EL (cell line): ENCODE data around the gene RSBN1L.
A peak's percentile ranks its signal among the peaks of the same experiment; 100 is the strongest.

Source experiments
- DNase-seq: peaks from one replicate; pipeline ENCODE4 v3.0.0-alpha.2; 2016

RSBN1L gene

GRCh38 chr7:77811516-77812289 is 115.4 kb downstream of the RSBN1L start:
- DNase-seq, result peak; percentile 64

- DNase-seq, result peak; percentile 73
Measured at GRCh38 chr7:77812290-77812685, 116.0 kb downstream of the RSBN1L start.

- no peak for DNase-seq
Measured at GRCh38 chr7:77813180-77813579, 116.9 kb downstream of the RSBN1L start.

GRCh38 chr7:77819021-77819420 is 122.8 kb downstream of the RSBN1L start:
- DNase-seq, result no peak

GRCh38 chr7:77820967-77821366 is 124.7 kb downstream of the RSBN1L start:
- no peak for DNase-seq

GRCh38 chr7:77822269-77822668 is 126.0 kb downstream of the RSBN1L start:
- no peak for DNase-seq

GRCh38 chr7:77823787-77824186 is 127.5 kb downstream of the RSBN1L start:
- DNase-seq, result no peak

GRCh38 chr7:77824636-77825035 is 128.4 kb downstream of the RSBN1L start:
- no peak for DNase-seq

- DNase-seq, result no peak
Measured at GRCh38 chr7:77825131-77825530, 128.9 kb downstream of the RSBN1L start.

GRCh38 chr7:77826300-77826699 is 130.0 kb downstream of the RSBN1L start:
- DNase-seq, result no peak

GRCh38 chr7:77827999-77828398 is 131.7 kb downstream of the RSBN1L start:
- no peak for DNase-seq

GRCh38 chr7:77830649-77831355 is 134.5 kb downstream of the RSBN1L start:
- DNase-seq, result no peak

- no peak for DNase-seq
Measured at GRCh38 chr7:77831481-77831880, 135.2 kb downstream of the RSBN1L start.

GRCh38 chr7:77831953-77832352 is 135.7 kb downstream of the RSBN1L start:
- no peak for DNase-seq
